HepG2 (cell line): ENCODE results near the gene RRAS. TPM values are rescaled to one million over a fixed set of nuclear protein-coding genes. Genes with fewer than 3 reads are reported as not detected.

Source experiments
- AHDC1 ChIP-seq: sonication (generic); formaldehyde crosslinking; IDR thresholded peaks from 2 replicates; pipeline ENCODE4 v1.5.1; 2020; ENCODE audit warnings: mild to moderate bottlenecking, missing genetic modification reagents, borderline replicate concordance
- ARNT2 ChIP-seq: sonication (generic); formaldehyde crosslinking; IDR thresholded peaks from 2 replicates; pipeline ENCODE4 v1.8.0; 2022; ENCODE audit warnings: mild to moderate bottlenecking, low read depth, missing genetic modification reagents, moderate library complexity
- CREBL2 ChIP-seq: sonication (generic); formaldehyde crosslinking; IDR thresholded peaks from 2 replicates; pipeline ENCODE4 v1.8.1; 2023; ENCODE audit warnings: missing genetic modification reagents, mild to moderate bottlenecking, borderline replicate concordance
- CSRNP2 ChIP-seq: sonication (generic); formaldehyde crosslinking; conservative IDR thresholded peaks from 2 replicates; pipeline ENCODE4 v1.8.0; 2022; ENCODE audit warnings: low read depth, missing genetic modification reagents
- TCF12 ChIP-seq, 2 experiments: fragments of 450-650 bp in 1 of 2; sonication (generic) in 1 of 2; formaldehyde crosslinking in 1 of 2; IDR thresholded peaks; 2 replicates each; pipeline versions ENCODE4 v1.6.1 to v1.8.0; 2017 to 2022; ENCODE audit warnings: antibody characterized with exemption in 1 of 2, mild to moderate bottlenecking in 1 of 2, missing genetic modification reagents in 1 of 2, moderate library complexity in 1 of 2
- THAP7 ChIP-seq: sonication (generic); formaldehyde crosslinking; IDR thresholded peaks from 2 replicates; pipeline ENCODE4 v1.8.1; 2023; ENCODE audit warnings: mild to moderate bottlenecking, missing genetic modification reagents
- ZHX2 ChIP-seq, 2 experiments: sonication (generic) in 1 of 2; formaldehyde crosslinking in 1 of 2; IDR thresholded peaks; 2 replicates each; pipeline versions ENCODE4 v1.6.1 to v1.9.0; 2014 to 2022; ENCODE audit warnings: antibody characterized with exemption in 1 of 2, borderline replicate concordance in 1 of 2, inconsistent platforms in 1 of 2, low read depth in 1 of 2, missing genetic modification reagents in 1 of 2
- ZNF205 ChIP-seq: IDR thresholded peaks from 2 replicates; pipeline ENCODE4 v1.6.1; 2018; ENCODE audit warnings: missing biosample characterization, missing genetic modification reagents
- ZNF530 ChIP-seq: sonication (generic); formaldehyde crosslinking; IDR thresholded peaks from 2 replicates; pipeline ENCODE4 v1.5.0; 2020; ENCODE audit warnings: low read depth, mild to moderate bottlenecking, missing genetic modification reagents
- polyA plus RNA-seq, 8 experiments: library from polyadenylated mRNA; depleted of rRNA in 3 of 8; stranded (reverse) in 7 of 8; unstranded in 1 of 8; fragments of >200 nt; fragmentation: Illumina TruSeq in 4 of 8; extraction: Trizol in 4 of 8; gene quantifications; 2 replicates each; pipeline versions ENCODE4 v1.2.1 to v1.2.3, GENCODE V29; 2011 to 2016; ENCODE audit warnings: low read depth in 4 of 8, missing spikeins in 1 of 8, mixed read lengths in 1 of 8; ENCODE audit not compliant: insufficient read depth in 1 of 8
- total RNA-seq, 5 experiments: library from RNA; depleted of rRNA; stranded (reverse); fragments of >200 nt; fragmentation: Illumina TruSeq; extraction: Trizol; gene quantifications; 2 replicates each; pipeline ENCODE4 v1.2.3, GENCODE V29; 2016; ENCODE audit warnings: low read depth in 1 of 5

The RRAS gene
- total and polyA plus RNA-seq, 2 of the 13 experiments (the other 11 are each of a cell fraction or from before 2014, with no cell fraction given): 1.5 to 12.0 TPM

- no peak for TF ChIP-seq TCF12 (IDR thresholded peaks at IDR 0.05)
- no peak for TF ChIP-seq TCF12 (CRISPR knock-in tag; IDR thresholded peaks at IDR 0.05)
- TF ChIP-seq ZHX2 (IDR thresholded peaks at IDR 0.05; ENCODE audit: low read depth): no peak
- TF ChIP-seq ZHX2 (CRISPR knock-in tag; IDR thresholded peaks at IDR 0.05; ENCODE audit: borderline replicate concordance): no peak
- TF ChIP-seq ZNF530: no peak
- TF ChIP-seq ARNT2 (CRISPR knock-in tag): no peak
- no peak for TF ChIP-seq THAP7 (CRISPR knock-in tag)
- TF ChIP-seq AHDC1 (CRISPR knock-in tag): no peak
- no peak for TF ChIP-seq CSRNP2 (CRISPR knock-in tag)
- TF ChIP-seq CREBL2 (CRISPR knock-in tag): no peak
- TF ChIP-seq ZNF205 (CRISPR knock-in tag): no peak
Measured at GRCh38 chr19:49591731-49592485, 48.0 kb downstream of the RRAS start (continued).
